Stimulated activated CD4-positive, alpha-beta T cell treated with anti-CD3 and anti-CD28 coated beads, Interleukin-1b, Interleukin-23, amount 100 ng/mL, for 24 hours (primary cell): Measurements from ENCODE around the gene KLHDC8B.

Source experiments
- DNase-seq, 4 experiments: peaks; one replicate each; pipeline ENCODE4 v3.0.0-alpha.2; 2020; ENCODE audit warnings: low read depth in 4 of 4, low spot score in 1 of 4

KLHDC8B gene

GRCh38 chr3:49171119-49171774 lies at the start of gene KLHDC8B:
Gene KLHDC8B (plus strand): TSS chr3:49171598. CDS start chr3:49172770, 1,172 bp downstream.
- peak; percentile 75 to 83 (median 80) for DNase-seq

GRCh38 chr3:49122022-49122421 lies 49.4 kb upstream of the KLHDC8B start:
- no peak for DNase-seq

GRCh38 chr3:49122451-49122850 lies 48.9 kb upstream of the KLHDC8B start:
- no peak for DNase-seq

- DNase-seq, result no peak
Measured at GRCh38 chr3:49122886-49123545, 48.4 kb upstream of the KLHDC8B start.

- DNase-seq, result no peak
Measured at GRCh38 chr3:49123687-49124086, 47.7 kb upstream of the KLHDC8B start.

GRCh38 chr3:49124203-49124602 lies 47.2 kb upstream of the KLHDC8B start:
- DNase-seq, result no peak

GRCh38 chr3:49124991-49125670 lies 46.3 kb upstream of the KLHDC8B start:
- no peak for DNase-seq

- no peak for DNase-seq
Measured at GRCh38 chr3:49131040-49131439, 40.4 kb upstream of the KLHDC8B start.

- no peak for DNase-seq
Measured at GRCh38 chr3:49131576-49131975, 39.8 kb upstream of the KLHDC8B start.

GRCh38 chr3:49132073-49132436 lies 39.3 kb upstream of the KLHDC8B start:
- no peak for DNase-seq

- DNase-seq, result no peak
Measured at GRCh38 chr3:49132437-49133225, 38.8 kb upstream of the KLHDC8B start, which contains the start of gene LAMB2. Gene LAMB2 (minus strand): TSS chr3:49133050. CDS start chr3:49132867, 183 bp downstream.

GRCh38 chr3:49133226-49133951 lies 38.0 kb upstream of the KLHDC8B start:
- DNase-seq, result no peak

- DNase-seq, result no peak
Measured at GRCh38 chr3:49134471-49135265, 36.7 kb upstream of the KLHDC8B start.

- DNase-seq, result no peak
Measured at GRCh38 chr3:49135499-49135898, 35.9 kb upstream of the KLHDC8B start.

GRCh38 chr3:49140080-49140479 lies 31.3 kb upstream of the KLHDC8B start:
- no peak for DNase-seq

- no peak for DNase-seq
Measured at GRCh38 chr3:49148159-49148558, 23.2 kb upstream of the KLHDC8B start.

GRCh38 chr3:49151610-49152009 lies 19.8 kb upstream of the KLHDC8B start:
- DNase-seq, result no peak

GRCh38 chr3:49153349-49153912 lies 18.0 kb upstream of the KLHDC8B start:
- DNase-seq, result no peak

- DNase-seq, result no peak
Measured at GRCh38 chr3:49157289-49157688, 14.1 kb upstream of the KLHDC8B start.
